A549 (cell line): ENCODE measurements around the gene ACTG1. TPM values are rescaled to one million over a fixed set of nuclear protein-coding genes. Genes with fewer than 3 reads are reported as not detected.

ENCODE experiments used
- ATAC-seq, 2 experiments: fragments of 200-7000 bp in 1 of 2; fragments of >200 bp in 1 of 2; cut with Nextera tagmentation in 1 of 2; cut with Tn5 transposase in 1 of 2; 3 replicates each; pipeline versions ENCODE4 v1.8.0 to v1.9.1; 2018 to 2020; ENCODE audit warnings: mild to moderate bottlenecking in 1 of 2, moderate library complexity in 1 of 2
- CTCF ChIA-PET: fragments of 300-600 bp; sonication (Branson Sonifier 250); formaldehyde crosslinking; extraction: SDS; loops from one replicate; lab custom pipeline; 2021; ENCODE audit warnings: antibody characterized with exemption, inconsistent platforms; lab: Yijun Ruan, JAX
- POLR2A ChIA-PET: fragments of 350-600 bp; formaldehyde crosslinking; extraction: SDS; loops from one replicate; lab custom pipeline; 2021; ENCODE audit warnings: antibody characterized with exemption, inconsistent platforms; lab: Yijun Ruan, JAX
- DNase-seq, 2 experiments: peaks; one replicate each; pipeline versions ENCODE4 v3.0.0 to v3.0.0-alpha.2; 2011 to 2016; ENCODE audit warnings: low read depth in 1 of 2, low spot score in 1 of 2
- FAIRE-seq: peaks from 2 replicates; lab custom pipeline; 2011; peaks lifted over from hg19 to GRCh38; lab: Jason Lieb, UNC
- H3K27ac ChIP-seq, 2 experiments: fragments of >200 bp; sonication (Bioruptor Twin); formaldehyde crosslinking; 3 replicates each; pipeline ENCODE4 v1.5.1; 2016 to 2017
- H3K4me1 ChIP-seq: fragments of >200 bp; sonication (Bioruptor Twin); formaldehyde crosslinking; 3 replicates; pipeline ENCODE4 v1.6.1; 2016
- H3K4me2 ChIP-seq: fragments of >200 bp; sonication (Bioruptor Twin); formaldehyde crosslinking; 3 replicates; pipeline ENCODE4 v1.6.1; 2016
- H3K4me3 ChIP-seq: fragments of >200 bp; sonication (Bioruptor Twin); formaldehyde crosslinking; 3 replicates; pipeline ENCODE4 v1.5.1; 2016
- H3K9me3 ChIP-seq: fragments of >200 bp; sonication (Bioruptor Twin); formaldehyde crosslinking; 3 replicates; pipeline ENCODE4 v1.6.1; 2016
- BHLHE40 ChIP-seq: IDR thresholded peaks from 2 replicates; pipeline ENCODE4 v1.6.1; 2012; ENCODE audit warnings: low read depth, low read length, inconsistent platforms
- CEBPB ChIP-seq, 2 experiments: fragments of >200 bp in 1 of 2; sonication (Bioruptor Twin) in 1 of 2; formaldehyde crosslinking in 1 of 2; IDR thresholded peaks; 2 replicates each; pipeline ENCODE4 v1.6.1; 2012 to 2016
- CHD2 ChIP-seq: fragments of 150-350 bp; IDR thresholded peaks from 2 replicates; pipeline ENCODE4 v1.6.1; 2014; ENCODE audit warnings: low read length; ENCODE audit not compliant: partially characterized antibody
- CHD4 ChIP-seq: fragments of 200-600 bp; sonication (generic); IDR thresholded peaks from 2 replicates; pipeline ENCODE4 v1.6.1; 2016; ENCODE audit warnings: antibody characterized with exemption, mild to moderate bottlenecking, borderline replicate concordance
- EHF ChIP-seq: fragments of 250-450 bp; sonication (Bioruptor Pico); IDR thresholded peaks from 2 replicates; pipeline ENCODE4 v1.5.0; 2020; ENCODE audit warnings: mild to moderate bottlenecking
- FOSB ChIP-seq: fragments of 250-450 bp; sonication (Bioruptor Pico); IDR thresholded peaks from 2 replicates; pipeline ENCODE4 v1.5.0; 2020; ENCODE audit warnings: mild to moderate bottlenecking, moderate library complexity
- GATA3 ChIP-seq: IDR thresholded peaks from 2 replicates; pipeline ENCODE4 v1.6.1; 2012; ENCODE audit warnings: borderline replicate concordance
- HOXA7 ChIP-seq: fragments of 250-450 bp; sonication (Bioruptor Pico); IDR thresholded peaks from 2 replicates; pipeline ENCODE4 v1.5.0; 2020; ENCODE audit warnings: mild to moderate bottlenecking, moderate library complexity
- KDM1A ChIP-seq: fragments of 200-600 bp; sonication (generic); IDR thresholded peaks from 2 replicates; pipeline ENCODE4 v1.6.1; 2016; ENCODE audit warnings: low read depth, mild to moderate bottlenecking
- MAFK ChIP-seq: fragments of 450-650 bp; IDR thresholded peaks from 2 replicates; pipeline ENCODE4 v1.6.1; 2014; ENCODE audit not compliant: partially characterized antibody
- PHF8 ChIP-seq: fragments of 200-600 bp; sonication (generic); IDR thresholded peaks from 2 replicates; pipeline ENCODE4 v1.6.1; 2016; ENCODE audit warnings: low read depth, mild to moderate bottlenecking, antibody characterized with exemption, moderate library complexity, borderline replicate concordance
- REST ChIP-seq: fragments of 200-600 bp; sonication (generic); IDR thresholded peaks from 2 replicates; pipeline ENCODE4 v1.6.1; 2016; ENCODE audit warnings: antibody characterized with exemption, mild to moderate bottlenecking, moderate library complexity
- RNF2 ChIP-seq: fragments of 200-600 bp; sonication (generic); IDR thresholded peaks from 2 replicates; pipeline ENCODE4 v1.6.1; 2016; ENCODE audit warnings: low read depth, mild to moderate bottlenecking, antibody characterized with exemption, moderate library complexity, borderline replicate concordance
- TFCP2L1 ChIP-seq: fragments of 250-450 bp; sonication (Bioruptor Pico); IDR thresholded peaks from 2 replicates; pipeline ENCODE4 v1.5.0; 2021; ENCODE audit warnings: mild to moderate bottlenecking
- ZC3H11A ChIP-seq: fragments of 450-650 bp; IDR thresholded peaks from 2 replicates; pipeline ENCODE4 v1.6.1; 2014; ENCODE audit warnings: antibody characterized with exemption, mild to moderate bottlenecking
- ZNF302 ChIP-seq: fragments of 250-450 bp; sonication (Bioruptor Pico); IDR thresholded peaks from 2 replicates; pipeline ENCODE4 v1.9.0; 2021; ENCODE audit warnings: inconsistent platforms, mild to moderate bottlenecking, moderate library complexity
- ZSCAN20 ChIP-seq: fragments of 250-450 bp; sonication (Bioruptor Pico); IDR thresholded peaks from 2 replicates; pipeline ENCODE4 v1.8.0; 2022; ENCODE audit warnings: mild to moderate bottlenecking, moderate library complexity
- WGBS: methylation state at CpG from one replicate; pipeline ENCODE4 v1.1.6; 2017; ENCODE audit errors: missing lambda C conversion rate; 5-methylcytosine and 5-hydroxymethylcytosine counted together
- polyA plus RNA-seq, 4 experiments: library from polyadenylated mRNA; depleted of rRNA in 3 of 4; stranded (reverse); fragments of >200 nt; fragmentation: RNase III in 1 of 4; extraction: RNeasy Plus Mini Kit Qiagen cat#74134 plus additional on column Dnase treatment in 1 of 4; gene quantifications; 2 replicates in 3 of 4; 3 replicates in 1 of 4; pipeline ENCODE4 v1.2.3, GENCODE V29; 2011 to 2017
- TF ChIP-seq, protein P1 (sequence below): fragments of 250-450 bp; sonication (Bioruptor Pico); IDR thresholded peaks from 2 replicates; pipeline ENCODE4 v1.5.0; 2021; ENCODE audit warnings: mild to moderate bottlenecking, moderate library complexity, borderline replicate concordance
- TF ChIP-seq, protein P2 (sequence below): IDR thresholded peaks from 2 replicates; pipeline ENCODE4 v1.6.1; 2012
- TF ChIP-seq, protein P3 (sequence below): fragments of >200 bp; sonication (Bioruptor Twin); formaldehyde crosslinking; IDR thresholded peaks from 2 replicates; pipeline ENCODE4 v1.6.1; 2016
- TF ChIP-seq, protein P4 (sequence below): IDR thresholded peaks from 2 replicates; pipeline ENCODE4 v1.6.1; 2012; ENCODE audit warnings: low read depth, borderline replicate concordance

ACTG1 gene
- polyA plus RNA-seq, 2 of the 4 experiments (the other 2 are of a cell fraction), result 2,042 to 7,263 TPM

DNA sequence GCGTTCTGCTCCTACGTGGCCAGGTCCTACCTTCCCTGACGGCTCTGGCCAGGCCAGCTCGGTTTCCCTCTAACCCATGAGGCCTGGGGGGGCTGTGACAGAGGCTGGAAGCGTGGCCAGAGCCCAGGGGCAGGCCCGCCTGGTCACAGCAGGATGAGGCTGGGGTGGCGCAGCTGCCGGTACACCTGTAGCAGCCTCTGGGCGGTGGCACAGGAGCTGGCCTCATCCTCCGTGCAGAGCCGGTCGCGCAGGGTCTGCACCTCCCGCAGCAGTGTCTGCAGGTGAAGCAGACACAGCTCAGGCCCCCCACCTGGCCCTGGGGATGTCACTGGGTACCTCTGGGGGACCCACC lies 28.1 kb upstream of the ACTG1 start:
- TF ChIP-seq PHF8 (no peak), MAFK (no peak), CHD2 (no peak), KDM1A (no peak), CEBPB (IDR thresholded peaks at IDR 0.05) (no peak), BHLHE40 (no peak), REST (no peak), HOXA7 (CRISPR knock-in tag) (no peak), CHD4 (no peak), RNF2 (no peak), FOSB (CRISPR knock-in tag) (no peak), ZSCAN20 (CRISPR knock-in tag) (no peak), TFCP2L1 (no peak), ZC3H11A (no peak), EHF (CRISPR knock-in tag) (no peak), GATA3 (no peak)
- TF ChIP-seq, protein P1, sequence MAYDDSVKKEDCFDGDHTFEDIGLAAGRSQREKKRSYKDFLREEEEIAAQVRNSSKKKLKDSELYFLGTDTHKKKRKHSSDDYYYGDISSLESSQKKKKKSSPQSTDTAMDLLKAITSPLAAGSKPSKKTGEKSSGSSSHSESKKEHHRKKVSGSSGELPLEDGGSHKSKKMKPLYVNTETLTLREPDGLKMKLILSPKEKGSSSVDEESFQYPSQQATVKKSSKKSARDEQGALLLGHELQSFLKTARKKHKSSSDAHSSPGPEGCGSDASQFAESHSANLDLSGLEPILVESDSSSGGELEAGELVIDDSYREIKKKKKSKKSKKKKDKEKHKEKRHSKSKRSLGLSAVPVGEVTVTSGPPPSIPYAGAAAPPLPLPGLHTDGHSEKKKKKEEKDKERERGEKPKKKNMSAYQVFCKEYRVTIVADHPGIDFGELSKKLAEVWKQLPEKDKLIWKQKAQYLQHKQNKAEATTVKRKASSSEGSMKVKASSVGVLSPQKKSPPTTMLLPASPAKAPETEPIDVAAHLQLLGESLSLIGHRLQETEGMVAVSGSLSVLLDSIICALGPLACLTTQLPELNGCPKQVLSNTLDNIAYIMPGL (CRISPR knock-in tag), result no peak
- TF ChIP-seq, protein P2, sequence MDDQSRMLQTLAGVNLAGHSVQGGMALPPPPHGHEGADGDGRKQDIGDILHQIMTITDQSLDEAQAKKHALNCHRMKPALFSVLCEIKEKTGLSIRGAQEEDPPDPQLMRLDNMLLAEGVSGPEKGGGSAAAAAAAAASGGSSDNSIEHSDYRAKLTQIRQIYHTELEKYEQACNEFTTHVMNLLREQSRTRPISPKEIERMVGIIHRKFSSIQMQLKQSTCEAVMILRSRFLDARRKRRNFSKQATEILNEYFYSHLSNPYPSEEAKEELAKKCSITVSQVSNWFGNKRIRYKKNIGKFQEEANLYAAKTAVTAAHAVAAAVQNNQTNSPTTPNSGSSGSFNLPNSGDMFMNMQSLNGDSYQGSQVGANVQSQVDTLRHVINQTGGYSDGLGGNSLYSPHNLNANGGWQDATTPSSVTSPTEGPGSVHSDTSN, result no peak
- TF ChIP-seq, protein P3, sequence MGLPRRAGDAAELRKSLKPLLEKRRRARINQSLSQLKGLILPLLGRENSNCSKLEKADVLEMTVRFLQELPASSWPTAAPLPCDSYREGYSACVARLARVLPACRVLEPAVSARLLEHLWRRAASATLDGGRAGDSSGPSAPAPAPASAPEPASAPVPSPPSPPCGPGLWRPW, result no peak
- Histone ChIP-seq H3K9me3 (no peaks in the 10 kb centered on the region), H3K4me2 (no peak overlapping the region), H3K4me3 (no peak overlapping the region), H3K27ac (no peak overlapping the region), H3K4me1 (no peaks in the 10 kb centered on the region)
- WGBS, result 94% methylated on average over 14 of the region's 14 CpGs
- CTCF ChIA-PET, result interaction anchor here (1.0 to 6.4 kb wide), 9 partner anchors 11 to 398 kb away, joined by 3 to 36 read pairs (median 4); partner anchors contain the start of gene FAAP100
- ATAC-seq, result no peak
- no peak for DNase-seq
- POLR2A ChIA-PET, result interaction anchor here (0.6 kb wide), 1 partner anchor 40 kb away, joined by 6 read pairs; no protein-coding TSS in a partner anchor
- no peak for FAIRE-seq

DNA sequence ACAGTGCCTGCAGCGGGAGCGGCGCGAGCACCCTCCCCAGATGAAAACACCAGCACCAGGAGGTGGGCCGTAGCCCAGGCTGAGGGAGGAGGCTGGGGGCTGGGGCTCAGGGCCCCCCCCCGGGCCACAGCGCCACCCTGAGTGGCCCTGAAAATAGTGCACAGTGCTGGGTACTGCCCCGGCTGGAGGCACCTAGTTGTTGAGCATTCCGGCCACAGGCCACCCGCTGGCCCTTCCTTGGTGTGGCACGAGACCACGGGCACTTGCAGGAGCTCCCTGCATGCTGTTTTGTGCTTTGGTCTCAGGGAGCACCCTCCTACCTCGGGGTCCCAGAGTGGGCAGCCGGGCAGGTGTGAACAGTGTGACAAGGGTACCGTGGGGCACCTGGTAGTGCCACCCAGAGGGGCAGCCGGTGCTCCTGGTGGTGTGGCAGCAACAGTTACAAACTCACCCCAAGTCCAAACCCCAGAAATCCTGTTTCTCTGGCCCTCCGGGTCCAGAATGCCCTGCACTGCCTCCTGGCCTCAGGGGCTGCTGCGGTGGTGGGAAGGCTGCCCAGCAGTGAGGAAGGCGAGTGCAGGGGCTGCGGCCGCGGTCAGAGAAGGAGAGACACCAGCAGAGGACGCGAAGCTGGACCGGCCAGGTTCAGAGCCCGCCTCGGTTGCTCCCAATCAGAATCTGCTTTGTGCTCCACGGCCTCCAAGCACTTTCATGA lies 27.5 kb upstream of the ACTG1 start:
- Histone ChIP-seq H3K4me1 (no peaks in the 10 kb centered on the region), H3K9me3 (no peaks in the 10 kb centered on the region)
- ATAC-seq (peak; percentile 2 to 4; a peak in 1 of 6 replicates), DNase-seq (no peak), FAIRE-seq (no peak)
- TF ChIP-seq, protein P4, sequence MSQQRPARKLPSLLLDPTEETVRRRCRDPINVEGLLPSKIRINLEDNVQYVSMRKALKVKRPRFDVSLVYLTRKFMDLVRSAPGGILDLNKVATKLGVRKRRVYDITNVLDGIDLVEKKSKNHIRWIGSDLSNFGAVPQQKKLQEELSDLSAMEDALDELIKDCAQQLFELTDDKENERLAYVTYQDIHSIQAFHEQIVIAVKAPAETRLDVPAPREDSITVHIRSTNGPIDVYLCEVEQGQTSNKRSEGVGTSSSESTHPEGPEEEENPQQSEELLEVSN, result no peak
- TF ChIP-seq FOSB (CRISPR knock-in tag) (no peak), ZNF302 (CRISPR knock-in tag) (no peak)
- TF ChIP-seq, protein P1 (CRISPR knock-in tag), result no peak
- TF ChIP-seq, protein P2, result 0 out of 2 replicates have a peak, but pooled peaks have one; percentile 18
- TF ChIP-seq, all 56 proteins: peak for 1
- ChIA-PET CTCF (interaction anchor here (1.0 to 6.4 kb wide), 11 partner anchors 11 to 397 kb away, joined by 3 to 36 read pairs (median 4); partner anchors contain the start of gene FAAP100), POLR2A (no interaction called here)
- Histone ChIP-seq H3K4me2 (no peak overlapping the region), H3K4me3 (no peak overlapping the region), H3K27ac (no peak overlapping the region)
- 96% methylated on average over 26 of the region's 28 CpGs for WGBS
